Endothelial cell (in vitro differentiated cells): ENCODE measurements around the gene MTNR1A. TPM values are rescaled to one million over a fixed set of nuclear protein-coding genes. Genes with fewer than 3 reads are reported as not detected.
A peak's percentile ranks its signal among the peaks of the same experiment; 100 is the strongest.

Experiments used
- DNase-seq: peaks from one replicate; pipeline ENCODE4 v3.0.0; 2021; ENCODE audit warnings: low spot score
- H3K27ac Mint-ChIP-seq: one replicate; pipeline ENCODE4 v1.8.0; 2021; ENCODE audit warnings: mixed read lengths, inconsistent platforms; ENCODE audit not compliant: unreplicated experiment
- H3K27me3 Mint-ChIP-seq: one replicate; pipeline ENCODE4 v1.8.0; 2021; ENCODE audit warnings: mild to moderate bottlenecking, moderate library complexity, mixed read lengths, inconsistent platforms; ENCODE audit not compliant: unreplicated experiment
- H3K36me3 Mint-ChIP-seq: one replicate; pipeline ENCODE4 v1.8.0; 2021; ENCODE audit warnings: mild to moderate bottlenecking, low read depth, mixed read lengths, inconsistent platforms; ENCODE audit not compliant: unreplicated experiment
- H3K4me1 Mint-ChIP-seq: one replicate; pipeline ENCODE4 v1.8.0; 2021; ENCODE audit warnings: mild to moderate bottlenecking, mixed read lengths, inconsistent platforms; ENCODE audit not compliant: unreplicated experiment
- H3K4me3 Mint-ChIP-seq: one replicate; pipeline ENCODE4 v1.8.0; 2021; ENCODE audit warnings: mild to moderate bottlenecking, mixed read lengths, inconsistent platforms; ENCODE audit not compliant: unreplicated experiment
- H3K9me3 Mint-ChIP-seq: one replicate; pipeline ENCODE4 v1.8.0; 2021; ENCODE audit warnings: mixed read lengths, inconsistent platforms; ENCODE audit not compliant: unreplicated experiment
- total RNA-seq: library from RNA; stranded (reverse); fragmentation: NEBNext Ultra II Directional; extraction: Animal tissue kit (Norgen Biotek cat#: 25700); gene quantifications from one replicate; pipeline ENCODE4 v1.2.1, GENCODE V29; 2021; ENCODE audit not compliant: unreplicated experiment
- TF ChIP-seq, protein P1 (sequence below): fragments of 200-600 bp; sonication (generic); IDR thresholded peaks from one replicate; pipeline ENCODE4 v1.5.0; 2021; ENCODE audit warnings: antibody characterized with exemption; ENCODE audit not compliant: unreplicated experiment

The MTNR1A gene
- total RNA-seq, 1 donor from 2014 or later: not detected

DNA sequence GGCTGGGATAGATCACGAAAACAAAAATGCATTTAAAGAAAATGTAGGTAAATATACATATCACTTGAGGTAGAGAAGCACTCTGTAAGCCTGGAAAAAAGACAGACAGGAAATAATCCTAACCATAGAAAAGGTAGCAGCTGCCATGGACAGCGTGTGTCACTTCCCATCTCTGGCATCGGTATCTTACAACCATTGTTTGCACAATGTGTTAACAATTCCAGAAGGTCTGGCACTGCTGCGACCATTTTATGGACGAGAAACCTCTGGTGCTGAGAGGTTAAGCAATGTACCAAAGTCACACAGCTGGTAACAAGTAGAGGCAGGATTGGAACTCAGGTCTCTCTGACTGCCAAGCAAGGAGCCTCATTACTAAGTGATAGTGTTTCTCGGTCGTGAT, 1.7 kb upstream of the MTNR1A start:
- Mint-ChIP-seq H3K36me3 (no peaks in the 10 kb centered on the region), H3K9me3 (no peaks in the 10 kb centered on the region), H3K27me3 (peaks cover 3% of the 10 kb centered on the region), H3K27ac (no peak overlapping the region), H3K4me3 (no peak overlapping the region), H3K4me1 (peaks cover 5% of the 10 kb centered on the region)
- TF ChIP-seq, protein P1, sequence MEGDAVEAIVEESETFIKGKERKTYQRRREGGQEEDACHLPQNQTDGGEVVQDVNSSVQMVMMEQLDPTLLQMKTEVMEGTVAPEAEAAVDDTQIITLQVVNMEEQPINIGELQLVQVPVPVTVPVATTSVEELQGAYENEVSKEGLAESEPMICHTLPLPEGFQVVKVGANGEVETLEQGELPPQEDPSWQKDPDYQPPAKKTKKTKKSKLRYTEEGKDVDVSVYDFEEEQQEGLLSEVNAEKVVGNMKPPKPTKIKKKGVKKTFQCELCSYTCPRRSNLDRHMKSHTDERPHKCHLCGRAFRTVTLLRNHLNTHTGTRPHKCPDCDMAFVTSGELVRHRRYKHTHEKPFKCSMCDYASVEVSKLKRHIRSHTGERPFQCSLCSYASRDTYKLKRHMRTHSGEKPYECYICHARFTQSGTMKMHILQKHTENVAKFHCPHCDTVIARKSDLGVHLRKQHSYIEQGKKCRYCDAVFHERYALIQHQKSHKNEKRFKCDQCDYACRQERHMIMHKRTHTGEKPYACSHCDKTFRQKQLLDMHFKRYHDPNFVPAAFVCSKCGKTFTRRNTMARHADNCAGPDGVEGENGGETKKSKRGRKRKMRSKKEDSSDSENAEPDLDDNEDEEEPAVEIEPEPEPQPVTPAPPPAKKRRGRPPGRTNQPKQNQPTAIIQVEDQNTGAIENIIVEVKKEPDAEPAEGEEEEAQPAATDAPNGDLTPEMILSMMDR: no peak
- no peak for DNase-seq

DNA sequence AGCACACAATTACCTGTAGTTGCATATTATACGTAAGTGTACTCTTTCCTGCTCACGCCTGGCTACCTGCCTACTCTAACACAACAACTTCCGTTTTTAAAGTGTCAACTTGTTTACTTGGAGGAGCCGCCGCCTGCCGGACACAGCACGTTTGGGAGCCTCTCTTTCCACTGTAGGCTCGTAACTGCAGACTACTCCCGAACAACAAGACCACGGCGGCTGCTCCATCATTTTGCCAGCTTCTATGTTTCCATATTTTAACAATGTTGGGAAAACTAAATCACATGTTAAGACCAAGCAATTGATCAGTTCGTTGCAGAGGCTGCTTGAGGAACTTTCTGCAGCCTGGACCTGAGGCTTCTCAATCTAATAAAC, 841 bp downstream of the MTNR1A start:
- H3K27me3 Mint-ChIP-seq: peaks cover 5% of the 10 kb centered on the region
- H3K9me3 Mint-ChIP-seq: no peaks in the 10 kb centered on the region
- TF ChIP-seq, protein P1: no peak
- DNase-seq: peak; percentile 34
- no peak overlapping the region for H3K27ac Mint-ChIP-seq
- peaks cover 5% of the 10 kb centered on the region for H3K4me1 Mint-ChIP-seq
- H3K4me3 Mint-ChIP-seq: peak overlapping the region; percentile 80
- H3K36me3 Mint-ChIP-seq: no peaks in the 10 kb centered on the region

DNA sequence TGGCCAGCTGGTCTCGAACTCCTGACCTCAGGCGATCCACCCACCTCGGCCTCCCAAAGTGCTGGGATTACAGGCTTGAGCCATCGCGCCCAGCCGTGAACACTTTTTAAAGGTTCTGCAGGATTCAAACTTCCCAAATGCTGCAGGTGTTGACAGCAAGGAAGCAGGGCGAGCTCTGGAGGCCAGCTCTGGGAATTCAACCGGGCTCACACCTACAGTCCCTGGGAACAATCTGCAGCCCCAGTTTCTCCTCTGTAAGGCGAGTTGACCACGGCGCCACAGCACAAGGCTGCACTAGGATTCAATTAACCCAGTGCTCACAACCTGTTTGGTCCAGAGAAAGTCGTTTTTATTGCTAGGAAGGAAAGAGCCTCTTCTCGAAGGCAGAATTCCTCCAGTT, 1.6 kb downstream of the MTNR1A start:
- TF ChIP-seq, protein P1: no peak
- no peak overlapping the region for H3K27ac Mint-ChIP-seq
- H3K27me3 Mint-ChIP-seq: peaks cover 5% of the 10 kb centered on the region
- no peak for DNase-seq
- peaks cover 5% of the 10 kb centered on the region for H3K4me1 Mint-ChIP-seq
- H3K4me3 Mint-ChIP-seq: no peak overlapping the region
- no peaks in the 10 kb centered on the region for H3K36me3 Mint-ChIP-seq
- H3K9me3 Mint-ChIP-seq: no peaks in the 10 kb centered on the region

DNA sequence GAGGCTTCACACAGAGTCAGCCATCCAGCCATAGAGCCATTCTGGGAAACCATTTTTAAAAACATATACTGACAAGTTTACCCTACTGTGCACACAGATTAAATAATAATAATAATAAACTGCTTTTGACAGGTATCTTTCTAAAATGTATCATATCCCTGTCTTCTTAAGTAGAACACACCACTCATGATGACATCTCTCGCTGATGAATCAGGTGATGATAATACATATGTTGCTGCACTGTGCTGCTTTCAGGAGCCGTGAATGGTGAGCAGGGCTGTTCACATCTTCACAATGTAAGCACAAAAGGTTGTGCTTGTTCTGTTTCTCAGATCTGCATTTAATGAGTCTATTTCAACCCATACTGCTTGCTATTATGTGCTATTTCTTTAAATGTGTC, 3.5 kb downstream of the MTNR1A start:
- Mint-ChIP-seq H3K27ac (no peak overlapping the region), H3K27me3 (peaks cover 9% of the 10 kb centered on the region), H3K4me1 (peaks cover 5% of the 10 kb centered on the region), H3K36me3 (no peaks in the 10 kb centered on the region), H3K9me3 (no peaks in the 10 kb centered on the region), H3K4me3 (no peak overlapping the region)
- DNase-seq: no peak
- TF ChIP-seq, protein P1: no peak

DNA sequence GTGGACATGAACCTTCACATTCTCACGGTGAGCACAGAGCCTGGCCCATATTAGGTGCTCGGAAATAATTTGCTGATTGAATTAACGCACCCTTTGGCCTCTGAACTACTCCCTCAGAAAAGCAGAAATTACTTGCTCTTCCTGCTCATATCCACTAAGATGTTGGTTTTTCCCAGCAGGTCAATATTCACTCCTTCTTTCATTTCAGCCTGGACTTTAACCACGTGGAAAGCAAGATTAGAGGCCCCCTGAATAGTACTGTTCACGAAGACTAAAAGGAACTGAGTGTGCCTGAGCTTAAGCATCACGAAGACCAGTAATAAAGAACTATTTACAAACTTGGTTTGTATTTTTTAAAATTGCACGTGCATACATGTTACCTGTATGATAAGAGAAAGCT, 9.9 kb downstream of the MTNR1A start:
- Mint-ChIP-seq H3K4me3 (no peak overlapping the region), H3K27ac (no peak overlapping the region), H3K9me3 (no peaks in the 10 kb centered on the region), H3K36me3 (no peaks in the 10 kb centered on the region), H3K27me3 (peaks cover 5% of the 10 kb centered on the region), H3K4me1 (no peaks in the 10 kb centered on the region)
- TF ChIP-seq, protein P1: no peak
- DNase-seq: no peak
